GM23248 (cell line): ENCODE data around the gene LEFTY2. TPM values are rescaled to one million over a fixed set of nuclear protein-coding genes. Genes with fewer than 3 reads are reported as not detected.

Source experiments
- DNase-seq: peaks from one replicate; pipeline ENCODE4 v3.0.0-alpha.2; 2015
- H2AFZ ChIP-seq: fragments of 200-600 bp; sonication (generic); 2 replicates; pipeline ENCODE4 v1.6.1; 2016; ENCODE audit warnings: antibody characterized with exemption
- H3F3A ChIP-seq: fragments of 200-600 bp; sonication (generic); 2 replicates; pipeline ENCODE4 v1.6.1; 2016; ENCODE audit warnings: mild to moderate bottlenecking, antibody characterized with exemption, mixed run types; ENCODE audit not compliant: insufficient read depth
- H3K27ac ChIP-seq: fragments of 200-600 bp; sonication (generic); 2 replicates; pipeline ENCODE4 v1.5.1; 2016; ENCODE audit warnings: mild to moderate bottlenecking
- H3K27me3 ChIP-seq: fragments of 200-600 bp; sonication (generic); replicated peaks from 2 replicates; pipeline ENCODE4 v1.6.1; 2016; ENCODE audit warnings: mild to moderate bottlenecking; ENCODE audit not compliant: insufficient read depth
- H3K36me3 ChIP-seq: fragments of 200-600 bp; sonication (generic); 2 replicates; pipeline ENCODE4 v1.6.1; 2016; ENCODE audit warnings: low read depth, mild to moderate bottlenecking
- H3K4me1 ChIP-seq: fragments of 200-600 bp; sonication (generic); 2 replicates; pipeline ENCODE4 v1.6.1; 2016; ENCODE audit warnings: mild to moderate bottlenecking; ENCODE audit not compliant: insufficient read depth
- H3K4me2 ChIP-seq: fragments of 200-600 bp; sonication (generic); one replicate; pipeline ENCODE4 v1.6.1; 2016; ENCODE audit warnings: mild to moderate bottlenecking; ENCODE audit not compliant: unreplicated experiment
- H3K4me3 ChIP-seq: fragments of 200-600 bp; sonication (generic); 2 replicates; pipeline ENCODE4 v1.5.1; 2016; ENCODE audit warnings: mild to moderate bottlenecking
- H3K79me2 ChIP-seq: fragments of 200-600 bp; sonication (generic); 2 replicates; pipeline ENCODE4 v1.6.1; 2016; ENCODE audit warnings: mild to moderate bottlenecking; ENCODE audit not compliant: insufficient read depth
- H3K9ac ChIP-seq: fragments of 200-600 bp; sonication (generic); 2 replicates; pipeline ENCODE4 v1.6.1; 2016; ENCODE audit warnings: mild to moderate bottlenecking
- H3K9me2 ChIP-seq: fragments of 200-600 bp; sonication (generic); 2 replicates; pipeline ENCODE4 v1.6.1; 2016; ENCODE audit warnings: mixed run types, mild to moderate bottlenecking, moderate library complexity; ENCODE audit not compliant: insufficient read depth
- H3K9me3 ChIP-seq: fragments of 200-600 bp; sonication (generic); one replicate; pipeline ENCODE4 v1.6.1; 2017; ENCODE audit warnings: low read depth
- H4K20me1 ChIP-seq: fragments of 200-600 bp; sonication (generic); 2 replicates; pipeline ENCODE4 v1.6.0; 2016; ENCODE audit not compliant: insufficient read depth
- EZH2 ChIP-seq: fragments of 200-600 bp; sonication (generic); IDR thresholded peaks from 2 replicates; pipeline ENCODE4 v1.6.1; 2018; ENCODE audit warnings: antibody characterized with exemption, mild to moderate bottlenecking; ENCODE audit not compliant: insufficient read depth, poor library complexity, severe bottlenecking
- EZH2phosphoT487 ChIP-seq: fragments of 200-600 bp; sonication (generic); IDR thresholded peaks from 2 replicates; pipeline ENCODE4 v1.6.1; 2018; ENCODE audit warnings: antibody characterized with exemption, moderate library complexity, mild to moderate bottlenecking, low read depth; ENCODE audit not compliant: insufficient read depth
- WGBS, 2 experiments: methylation state at CpG; one replicate each; pipeline ENCODE4 v1.1.6; 2015 to 2017; ENCODE audit warnings: low lambda C conversion rate in 2 of 2, low coverage in 1 of 2; ENCODE audit errors: missing lambda C conversion rate in 2 of 2; 5-methylcytosine and 5-hydroxymethylcytosine counted together
- in situ Hi-C: fragments of 300-500 bp; cut with MboI; formaldehyde crosslinking; loops from 2 replicates; pipeline ENCODE4 v1.15.0; 2020
- polyA plus RNA-seq: library from polyadenylated mRNA; unstranded; fragments of >200 nt; fragmentation: Nextera tagmentation; extraction: Ambion mirVana; gene quantifications from 2 replicates; pipeline ENCODE4 v1.2.1, GENCODE V29; 2016
- total RNA-seq: library from RNA; depleted of rRNA; stranded (reverse); fragments of >200 nt; shearing (Covaris generic); gene quantifications from 2 replicates; pipeline ENCODE4 v1.2.3, GENCODE V29; 2014; rRNA removed

Gene LEFTY2
- total RNA-seq: not detected in 2 replicates
- polyA plus RNA-seq: not detected in 2 replicates

GRCh38 chr1:225941187-225941941 is at the start of gene LEFTY2:
LEFTY2 (minus strand) TSS chr1:225941220; CDS start chr1:225941140, 80 bp downstream.
- no peak within 1 kb of the TSS for H3K27ac ChIP-seq
- no peaks in the 10 kb centered on the region for H3K9me2 ChIP-seq
- 0 out of 2 replicates have a peak, but pooled peaks cover 2% of the 10 kb centered on the region for H3F3A ChIP-seq
- DNase-seq: peak; percentile 19
- H3K4me3 ChIP-seq: no peak within 1 kb of the TSS
- no peaks in the 10 kb centered on the region for H3K79me2 ChIP-seq
- 0 out of 2 replicates have a peak, but pooled peaks cover 2% of the 10 kb centered on the region for H3K27me3 ChIP-seq
- H3K9me3 ChIP-seq: no peaks in the 10 kb centered on the region
- in situ Hi-C loops: no loop called here
- H3K36me3 ChIP-seq: no peaks in the 10 kb centered on the region
- H3K4me1 ChIP-seq: 0 out of 2 replicates have a peak, but pooled peaks cover 2% of the 10 kb centered on the region
- H4K20me1 ChIP-seq: no peaks in the 10 kb centered on the region
- WGBS, 2 experiments: 41 to 55% methylated on average over 6 of the region's 6 CpGs
- no peak for TF ChIP-seq EZH2
- TF ChIP-seq EZH2phosphoT487: no peak
- no peak within 1 kb of the TSS for H3K9ac ChIP-seq
- no peak within 1 kb of the TSS for H2AFZ ChIP-seq
- no peak within 1 kb of the TSS for H3K4me2 ChIP-seq

- Histone ChIP-seq H3K4me1 (no peaks in the 10 kb centered on the region), H3K27ac (no peak overlapping the region), H4K20me1 (no peaks in the 10 kb centered on the region; the same call in 1 of the 2 replicates), H3K4me2 (no peak overlapping the region), H3K9me3 (no peaks in the 10 kb centered on the region), H3K27me3 (no peaks in the 10 kb centered on the region), H2AFZ (no peak overlapping the region), H3K36me3 (peaks cover 85% of the 10 kb centered on the region), H3F3A (peaks cover 18% of the 10 kb centered on the region), H3K9me2 (no peaks in the 10 kb centered on the region), H3K4me3 (no peak overlapping the region), H3K79me2 (peaks cover 45% of the 10 kb centered on the region), H3K9ac (no peak overlapping the region)
- TF ChIP-seq EZH2 (no peak), EZH2phosphoT487 (no peak)
- in situ Hi-C loops: no loop called here
- WGBS, 2 experiments: 78 to 81% methylated on average over 7 of the region's 7 CpGs
- peak; percentile 69 for DNase-seq
Measured at GRCh38 chr1:225987491-225988316, 46.7 kb upstream of the LEFTY2 start.

GRCh38 chr1:225981714-225982113 is 40.7 kb upstream of the LEFTY2 start:
- Histone ChIP-seq H3K27me3 (no peaks in the 10 kb centered on the region), H3K4me2 (no peak overlapping the region), H3K79me2 (peaks cover 20% of the 10 kb centered on the region), H4K20me1 (no peaks in the 10 kb centered on the region; the same call in 1 of the 2 replicates), H3K4me1 (no peaks in the 10 kb centered on the region), H3K9me2 (no peaks in the 10 kb centered on the region), H3K9ac (no peak overlapping the region), H3K9me3 (no peaks in the 10 kb centered on the region), H3K36me3 (peaks cover 58% of the 10 kb centered on the region), H2AFZ (no peak overlapping the region), H3K27ac (no peak overlapping the region), H3F3A (peaks cover 8% of the 10 kb centered on the region; the same call in 1 of the 2 replicates), H3K4me3 (no peak overlapping the region)
- in situ Hi-C loops: loop anchor here (5.0 kb wide), 1 partner anchor 499 kb away; no protein-coding TSS in a partner anchor
- TF ChIP-seq EZH2phosphoT487: no peak
- WGBS, 2 experiments: 97 to 100% methylated on average over 3 of the region's 3 CpGs
- no peak for DNase-seq
